Left cardiac atrium (tissue), 4 donors: ENCODE data around the gene MARK1. TPM values are rescaled to one million over a fixed set of nuclear protein-coding genes. Genes with fewer than 3 reads are reported as not detected.

Source experiments
- ATAC-seq, 2 donors: fragments of 200-7000 bp; cut with Tn5 transposase; one replicate each; pipeline ENCODE4 v1.9.1; 2020; ENCODE audit warnings: mild to moderate bottlenecking in 2 of 2, moderate library complexity in 2 of 2
- DNase-seq: peaks from one replicate; pipeline ENCODE4 v3.0.0-alpha.2; 2020
- intact Hi-C, 2 donors: fragments of 100-400 bp; cut with DNase I; formaldehyde crosslinking; loops; one replicate each; pipeline versions ENCODE4 v1.14.1 to v1.15.1; 2022 to 2023
- total RNA-seq, 2 donors: library from RNA; stranded (reverse); fragmentation: NEBNext Ultra II Directional; extraction: Animal tissue kit (Norgen Biotek cat#: 25700); gene quantifications; one replicate each; pipeline ENCODE4 v1.2.1, GENCODE V29; 2021
- donor health status: DM: no; HTN: yes; CAD: no.
- donor health status: DM: no; HTN: yes; CAD: no; lungs with severe emphysema.
- donor health status: DM: yes; HTN: yes; CAD: no.
- donor health status: Dilated cardiomyopathy.

MARK1 gene
- total RNA-seq, 2 donors from 2014 or later: 16.7 to 17.7 TPM

DNA sequence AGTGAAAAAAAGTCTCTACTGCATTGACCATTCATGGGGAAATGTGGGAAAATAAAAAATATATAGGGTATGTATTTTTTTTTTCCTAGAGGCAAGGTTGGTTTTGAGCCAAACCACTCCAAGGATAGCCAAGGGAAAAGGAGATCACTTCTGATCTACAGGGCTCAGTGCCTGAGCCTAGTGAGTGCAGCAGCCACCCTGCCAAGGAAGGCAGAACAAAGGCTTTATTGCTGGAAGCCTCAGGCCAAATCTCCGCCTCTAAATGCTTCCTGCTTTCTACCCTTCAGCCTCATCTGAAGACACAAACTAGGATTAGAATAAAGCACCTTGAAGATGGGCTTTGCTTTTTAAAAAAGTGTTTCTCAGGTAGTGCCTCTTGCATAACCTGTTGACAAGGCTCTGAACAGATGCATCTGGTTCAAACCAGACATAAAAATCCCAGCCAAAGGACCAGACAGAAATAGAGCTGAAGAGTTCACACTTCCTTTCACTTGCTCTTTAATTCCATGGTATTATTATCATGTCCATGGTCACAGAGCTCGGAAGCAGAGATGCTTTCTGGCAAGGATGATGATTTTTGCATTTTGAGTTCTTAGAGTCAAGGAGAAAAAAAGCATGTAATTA, 172.7 kb downstream of the MARK1 start:
- intact Hi-C loops: no loop called here
- ATAC-seq: peak in 1 of 2 donors; percentile 68

DNA sequence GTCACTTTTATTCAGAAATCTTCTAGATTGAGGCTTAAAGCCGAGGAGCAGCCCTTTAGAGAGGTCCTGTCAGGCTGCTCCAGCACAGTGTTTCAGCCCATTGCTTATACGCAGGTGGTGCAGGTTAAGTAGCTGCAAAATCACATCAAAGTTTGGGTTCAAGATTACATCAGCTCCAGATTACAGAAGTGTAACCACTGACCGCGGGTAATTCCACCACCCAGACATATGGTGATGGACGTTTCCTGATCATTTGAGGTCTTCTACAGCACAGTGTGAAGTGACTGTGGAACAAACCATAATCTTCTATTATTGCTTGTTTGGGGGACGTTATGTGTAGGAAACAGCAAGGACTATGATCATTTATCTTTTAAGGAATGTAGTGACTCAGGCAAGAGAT, 174.0 kb downstream of the MARK1 start:
- intact Hi-C loops: no loop called here

More for the DNA sequence above, 172.7 kb downstream of the MARK1 start:
- DNase-seq: no peak

GRCh38 chr1:220702733-220703270, 174.9 kb downstream of the MARK1 start:
- intact Hi-C loops: no loop called here
- no peak for DNase-seq

More for the DNA sequence above, 174.0 kb downstream of the MARK1 start:
- no peak for DNase-seq
- no peak for ATAC-seq

GRCh38 chr1:220703305-220703704, 175.4 kb downstream of the MARK1 start:
- ATAC-seq (no peak), DNase-seq (no peak)
- intact Hi-C loops: no loop called here

More at GRCh38 chr1:220702733-220703270, 174.9 kb downstream of the MARK1 start:
- peak; percentile 13 to 25 for ATAC-seq

DNA sequence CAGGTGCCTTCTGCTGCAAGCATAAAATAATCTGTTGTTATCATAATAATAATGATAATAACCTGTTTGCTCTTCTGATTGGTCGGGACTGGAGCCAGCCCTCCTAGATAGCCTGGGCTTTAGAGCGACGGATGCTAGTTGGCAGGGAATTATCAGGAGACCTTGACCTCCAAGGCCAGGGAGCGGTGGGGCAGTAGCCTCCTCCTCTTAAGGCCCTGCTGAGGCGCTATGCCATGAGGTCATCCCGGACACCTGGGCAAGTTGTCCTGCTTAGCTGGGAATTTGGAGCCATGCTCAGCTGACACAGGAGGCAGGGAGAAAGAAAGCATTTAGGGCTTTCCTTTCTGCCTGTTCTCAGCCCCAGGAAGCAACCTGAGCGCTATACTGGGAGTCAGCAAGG, 177.8 kb downstream of the MARK1 start:
- ATAC-seq (peak in 1 of 2 donors; percentile 32), DNase-seq (no peak)
- intact Hi-C loops: no loop called here

DNA sequence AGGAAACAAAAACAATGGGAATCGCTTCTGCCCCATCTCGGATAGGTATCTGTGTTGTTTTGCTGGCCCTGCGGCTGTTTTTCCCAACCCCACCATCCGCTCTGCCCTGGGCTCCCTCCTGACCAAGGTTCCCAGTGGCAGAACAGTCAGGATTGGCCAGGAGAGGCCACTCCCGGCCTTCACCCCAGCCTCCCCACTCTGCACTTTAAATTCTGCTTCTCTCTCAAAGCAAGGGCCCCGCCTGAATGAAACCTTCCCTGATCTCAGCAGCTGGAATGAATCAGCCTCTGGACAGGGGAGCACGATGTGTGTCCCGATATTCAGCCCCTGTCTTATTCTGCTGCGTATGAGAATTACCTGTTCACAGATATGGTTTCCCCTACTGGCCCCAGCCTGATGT, 178.5 kb downstream of the MARK1 start:
- DNase-seq: no peak
- intact Hi-C loops: no loop called here
- no peak for ATAC-seq

DNA sequence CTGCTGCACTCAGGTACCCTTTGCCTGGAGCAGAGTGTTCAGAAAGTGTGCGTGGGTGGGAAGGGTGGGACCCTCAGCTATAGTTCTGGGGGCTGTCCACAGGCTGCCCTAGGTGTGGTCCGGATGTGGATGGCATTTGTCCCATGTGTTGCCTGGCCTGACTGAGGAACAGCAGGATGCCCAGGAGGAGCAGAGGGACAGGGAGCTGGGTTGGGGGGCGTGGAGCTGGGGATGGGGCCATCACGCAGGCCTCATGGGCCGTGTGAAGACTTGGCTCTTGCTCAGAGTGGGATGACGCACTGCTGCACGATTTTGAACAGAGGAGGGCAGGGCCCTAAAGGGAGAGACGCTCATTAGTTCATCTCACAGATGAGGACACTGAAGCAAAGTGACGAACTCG, 179.2 kb downstream of the MARK1 start:
- intact Hi-C loops: no loop called here
- DNase-seq: no peak
- ATAC-seq: no peak

- DNase-seq (no peak), ATAC-seq (no peak)
- intact Hi-C loops: no loop called here
Measured at GRCh38 chr1:220708244-220708643, 180.3 kb downstream of the MARK1 start.

DNA sequence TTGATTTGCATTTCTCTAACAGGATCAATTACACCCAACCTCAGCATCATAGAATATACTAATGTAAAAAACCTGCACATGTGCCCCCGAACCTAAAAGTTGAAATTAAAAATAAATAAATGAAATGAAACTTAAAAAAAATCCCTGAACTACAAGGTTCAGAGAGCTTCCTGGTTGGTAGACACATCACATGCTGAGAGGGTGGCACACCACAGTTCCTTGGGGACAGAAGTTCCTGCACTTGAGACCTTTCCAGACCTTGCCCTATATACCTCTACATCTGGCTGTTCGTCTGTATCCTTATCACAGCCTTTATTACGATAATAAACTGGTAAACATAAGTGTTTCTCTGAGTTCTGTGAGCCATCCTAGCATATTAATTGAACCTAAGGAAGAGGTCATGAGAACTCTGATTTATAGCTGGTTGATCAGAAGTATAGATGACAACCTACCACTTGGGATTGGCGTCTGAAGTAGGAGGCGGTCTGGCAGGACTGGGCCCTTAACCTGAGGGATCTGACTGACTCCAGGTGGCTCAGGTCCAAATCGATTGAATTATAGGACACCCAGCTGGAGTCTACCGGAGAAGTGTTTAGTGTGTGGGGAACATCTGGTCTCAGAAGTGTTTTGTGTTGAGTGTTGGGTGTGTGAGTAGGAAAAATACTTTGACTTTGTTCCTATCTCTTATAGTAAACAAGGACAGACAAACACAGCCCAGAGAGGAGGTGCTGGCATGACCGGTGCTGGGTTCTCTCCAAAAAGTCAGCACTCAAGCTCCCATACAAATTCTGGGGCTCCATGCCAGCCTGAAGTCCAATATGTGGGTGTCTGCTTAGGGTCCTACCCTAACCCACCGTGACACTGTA, 181.2 kb downstream of the MARK1 start:
- ATAC-seq: peak; percentile 25 to 28
- intact Hi-C loops: no loop called here

DNA sequence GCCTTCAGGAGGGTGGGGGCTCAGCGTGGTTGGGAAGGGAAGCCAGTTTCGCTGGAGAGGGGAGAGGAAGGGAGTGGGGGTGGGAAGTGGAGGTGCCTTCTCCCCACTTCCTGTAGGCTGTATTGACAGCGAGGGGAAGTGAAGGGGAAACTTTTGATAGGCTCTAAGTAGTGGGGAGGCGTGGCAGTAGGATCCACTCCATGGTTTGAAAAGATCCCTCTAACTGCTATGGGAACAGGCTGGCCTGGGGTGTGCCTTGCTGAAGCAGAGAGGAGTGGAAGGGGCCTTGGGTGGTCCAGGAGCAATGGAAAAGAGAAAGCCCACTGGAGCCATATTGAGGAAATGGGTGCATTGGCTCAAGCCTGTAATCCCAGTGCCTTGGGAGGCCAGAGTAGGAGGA, 182.4 kb downstream of the MARK1 start:
- no peak for ATAC-seq
- intact Hi-C loops: no loop called here
- DNase-seq: no peak

More for the DNA sequence above, 181.2 kb downstream of the MARK1 start:
- DNase-seq: no peak

DNA sequence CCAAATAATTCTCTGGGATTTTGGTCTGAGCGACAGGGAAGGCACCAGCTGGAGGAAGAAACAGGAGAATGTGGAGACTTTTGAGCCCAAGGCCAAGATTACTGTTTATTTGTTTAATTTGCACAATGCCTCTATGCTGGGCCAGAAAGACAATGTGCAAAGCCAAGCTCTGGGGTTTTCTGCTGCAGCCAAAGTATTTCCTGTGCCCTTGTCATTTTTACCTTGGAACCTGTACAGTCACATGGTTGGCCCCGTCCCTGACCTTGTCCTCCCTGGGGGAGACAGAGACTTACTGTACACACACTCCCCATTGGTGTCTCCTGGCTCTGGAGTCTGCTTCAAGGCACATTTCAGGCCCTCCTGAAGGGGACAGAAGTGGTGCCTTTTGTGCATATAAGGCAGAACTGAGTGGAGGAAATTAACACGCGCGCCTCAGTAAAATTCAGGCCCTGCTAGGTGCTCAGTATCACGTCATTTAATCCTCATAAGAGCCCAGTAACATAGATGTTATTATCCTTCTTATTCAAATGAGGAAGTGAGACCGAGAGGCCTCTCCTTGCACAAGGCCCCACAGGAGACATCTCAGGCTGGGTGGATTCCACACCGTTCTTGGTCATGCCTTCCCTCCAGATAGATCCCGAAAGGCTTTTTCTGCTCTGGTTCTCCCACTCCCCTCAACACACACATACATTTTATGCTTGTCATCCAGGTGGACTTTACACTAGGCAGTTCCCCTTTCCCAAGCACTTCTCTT, 183.3 kb downstream of the MARK1 start:
- intact Hi-C loops: no loop called here
- ATAC-seq (peak in 1 of 2 donors; percentile 15), DNase-seq (no peak)

Other genes with a start within 250 kb of the MARK1 start
- 10 to 100 TPM; 22.9 to 31.2 TPM for gene C1orf115, start 162.2 kb downstream of the MARK1 start, total RNA-seq
- gene MTARC2, start 220.2 kb downstream of the MARK1 start, total RNA-seq: 10 to 100 TPM; 28.7 to 32.7 TPM